ENCODE data around the gene SGCB.

The SGCB gene

DNA sequence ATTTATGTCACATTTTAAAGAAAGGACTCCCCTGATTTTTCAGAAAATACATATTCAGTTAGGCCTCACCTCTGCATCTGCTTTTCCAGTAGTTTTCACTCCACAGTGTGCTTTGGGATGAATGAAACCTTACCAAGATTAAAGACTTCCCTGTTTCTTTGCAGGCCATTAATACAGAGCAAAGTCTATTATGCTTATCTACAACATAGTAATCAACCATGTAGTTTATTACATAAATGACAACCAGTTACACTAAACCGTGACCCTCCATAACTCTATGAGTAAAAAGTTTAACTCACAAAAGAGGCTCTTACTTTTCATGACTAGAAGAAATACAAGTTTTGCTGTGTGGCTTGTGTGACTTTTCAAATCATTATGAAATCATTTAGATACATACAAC lies 20.3 kb downstream of the SGCB start:
- no peak for DNase-seq

DNA sequence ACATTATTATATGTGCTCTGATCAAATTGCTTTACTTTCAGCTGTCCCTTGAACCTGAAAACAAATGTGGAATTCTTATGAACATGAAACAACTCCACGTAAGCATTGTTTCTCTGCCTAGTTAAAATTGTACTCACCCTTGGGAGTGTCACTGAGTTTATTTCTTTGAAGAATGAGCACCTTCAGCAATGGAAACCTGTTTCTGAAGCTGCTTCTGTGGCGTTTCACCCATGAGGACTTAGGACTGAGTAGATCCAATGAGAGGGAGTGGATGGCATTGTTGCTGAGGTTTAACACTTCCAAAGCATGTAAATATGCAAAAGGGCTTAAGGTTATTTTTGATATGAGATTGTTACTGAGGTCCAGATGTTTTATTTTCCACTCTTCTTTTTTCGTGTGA lies 21.1 kb downstream of the SGCB start:
- no peak for DNase-seq

DNA sequence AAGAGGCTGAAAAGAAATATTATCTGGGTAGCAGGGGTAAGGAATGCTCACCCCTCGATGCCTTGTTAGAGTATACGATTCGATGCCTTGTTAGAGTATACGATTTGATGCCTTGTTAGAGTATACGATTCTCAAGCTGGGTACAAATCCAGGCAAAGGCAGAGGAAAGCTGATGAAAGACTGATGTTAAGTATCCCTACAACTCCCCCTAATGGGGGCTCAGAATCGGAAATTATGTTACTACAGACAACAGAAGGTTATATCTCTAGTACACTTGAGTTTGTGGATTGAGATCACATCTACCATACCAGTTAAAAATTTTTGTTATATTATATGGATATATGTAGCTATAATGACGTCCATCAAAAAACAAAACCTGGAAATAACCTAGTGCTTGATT lies 22.7 kb downstream of the SGCB start:
- no peak for DNase-seq

DNA sequence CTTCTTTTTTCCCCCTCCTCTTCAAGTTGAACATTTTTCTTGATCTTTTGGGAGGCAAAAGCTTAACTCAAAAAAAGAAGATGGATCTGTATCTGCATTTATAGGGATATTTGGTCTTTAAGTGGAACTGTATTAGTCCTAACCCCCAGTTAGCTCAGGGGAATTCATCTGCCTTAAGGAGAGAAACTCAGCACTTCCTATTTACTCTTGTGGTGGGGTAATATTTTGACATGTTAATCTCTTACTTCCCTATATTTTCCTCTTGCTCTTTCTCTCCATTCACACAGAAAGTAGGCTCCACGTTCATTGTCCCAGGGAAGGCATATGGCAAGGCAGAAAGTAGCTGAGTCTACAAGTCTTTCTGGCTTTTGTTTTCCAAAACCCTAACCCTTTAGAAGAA lies 23.2 kb downstream of the SGCB start:
- DNase-seq = no peak

DNA sequence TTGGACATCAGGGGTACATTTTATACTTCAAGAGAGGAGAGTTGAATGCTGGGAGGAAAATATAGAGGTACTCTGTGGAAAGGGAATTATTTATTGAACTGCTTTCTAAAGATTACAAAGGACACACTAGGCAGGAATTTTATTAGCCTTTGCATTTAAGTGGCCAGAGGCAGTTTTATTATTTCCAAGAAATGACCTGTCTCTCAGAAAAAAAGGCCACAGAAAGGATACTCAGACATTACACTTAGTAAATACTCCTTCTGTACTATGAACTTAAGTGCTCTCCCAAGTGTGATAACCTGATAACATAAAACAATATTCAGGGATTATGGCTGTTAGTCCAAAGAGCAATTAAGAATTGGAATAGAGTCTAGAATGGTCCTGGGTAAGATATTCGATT lies 25.4 kb downstream of the SGCB start:
- DNase-seq = no peak

DNA sequence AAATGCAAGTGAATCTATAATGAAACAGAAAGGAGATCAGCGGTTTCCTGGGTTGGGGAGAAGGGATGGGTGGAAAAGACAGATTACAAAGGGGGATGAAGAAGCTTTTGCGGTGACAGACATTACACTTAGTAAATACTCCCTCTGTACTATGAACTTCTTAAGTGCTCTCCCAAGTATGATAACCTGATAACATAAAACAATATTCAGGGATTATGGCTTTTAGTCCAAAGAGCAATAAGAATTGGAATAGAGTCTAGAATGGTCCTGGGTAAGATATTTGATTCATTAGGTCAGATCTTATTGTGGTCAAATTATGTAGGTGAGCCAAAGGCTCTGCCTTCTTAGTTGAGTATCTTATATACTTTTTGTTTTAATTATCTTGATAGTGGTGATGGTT lies 27.1 kb downstream of the SGCB start:
- DNase-seq = no peak

DNA sequence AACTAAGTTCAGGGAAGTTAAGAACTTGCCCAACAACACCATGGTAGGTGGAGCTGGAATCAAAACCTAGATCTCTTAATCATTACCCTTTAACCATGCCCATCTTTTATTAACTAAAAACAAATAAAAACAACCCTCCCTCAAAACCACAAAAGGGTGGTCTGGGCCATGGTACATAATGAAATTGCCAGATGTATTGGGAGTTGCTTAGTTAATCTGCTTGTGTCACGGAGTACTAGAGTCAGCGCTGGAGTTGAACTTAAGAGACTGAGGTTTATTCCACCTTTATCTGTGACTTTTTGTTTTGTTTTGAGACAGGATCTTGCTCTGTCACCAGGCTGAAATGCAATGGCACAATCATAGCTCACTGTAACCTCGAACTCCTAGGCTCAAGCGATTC lies 31.2 kb downstream of the SGCB start:
- DNase-seq = no peak

DNA sequence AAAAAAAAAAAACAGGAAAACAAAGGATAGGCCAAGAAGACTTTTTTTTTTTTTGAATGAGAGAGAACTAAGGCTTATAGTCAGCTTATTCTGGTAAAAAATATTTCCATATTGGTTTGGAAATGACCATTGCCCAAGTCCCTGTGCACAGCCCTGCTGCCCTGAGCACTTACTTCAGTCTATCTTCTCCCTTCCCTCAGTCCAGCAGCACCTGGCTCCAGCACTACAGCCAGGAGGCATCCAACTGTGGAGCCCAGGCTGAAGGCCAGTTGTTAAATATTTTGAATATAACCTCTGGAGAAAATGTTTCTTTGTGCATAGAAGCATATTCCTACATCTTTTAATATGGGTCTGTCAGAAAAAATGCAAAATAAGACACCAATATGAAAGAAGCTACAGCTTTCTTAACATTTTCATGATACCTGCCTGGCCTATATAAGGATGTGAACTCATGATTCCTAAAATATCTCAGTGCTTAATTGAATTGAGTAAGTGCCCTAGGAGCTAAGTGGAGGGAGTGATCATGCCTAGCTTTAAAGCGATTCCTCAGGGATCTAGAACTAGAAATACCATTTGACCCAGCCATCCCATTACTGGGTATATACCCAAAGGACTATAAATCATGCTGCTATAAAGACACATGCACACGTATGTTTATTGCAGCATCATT lies 32.4 kb downstream of the SGCB start:
- DNase-seq = no peak

DNA sequence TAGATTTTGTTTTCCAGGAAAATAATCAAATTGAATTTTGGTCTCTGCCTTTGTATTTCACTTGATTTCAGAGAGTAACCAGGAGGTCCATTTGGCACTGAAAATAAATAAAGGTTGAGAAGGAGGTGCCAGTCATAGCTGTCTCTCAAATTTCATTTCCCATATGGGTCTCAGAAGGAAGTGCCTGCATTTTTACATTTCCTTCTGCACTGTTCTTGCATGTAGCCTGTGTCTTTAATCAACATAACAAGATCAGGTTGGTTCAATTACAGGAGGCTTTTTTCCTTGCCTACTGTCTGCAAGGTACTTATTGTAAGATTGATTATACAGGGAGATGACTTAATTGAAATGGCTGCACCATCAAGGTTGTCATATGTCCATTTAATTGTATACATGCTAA lies 33.7 kb downstream of the SGCB start:
- no peak for DNase-seq

DNA sequence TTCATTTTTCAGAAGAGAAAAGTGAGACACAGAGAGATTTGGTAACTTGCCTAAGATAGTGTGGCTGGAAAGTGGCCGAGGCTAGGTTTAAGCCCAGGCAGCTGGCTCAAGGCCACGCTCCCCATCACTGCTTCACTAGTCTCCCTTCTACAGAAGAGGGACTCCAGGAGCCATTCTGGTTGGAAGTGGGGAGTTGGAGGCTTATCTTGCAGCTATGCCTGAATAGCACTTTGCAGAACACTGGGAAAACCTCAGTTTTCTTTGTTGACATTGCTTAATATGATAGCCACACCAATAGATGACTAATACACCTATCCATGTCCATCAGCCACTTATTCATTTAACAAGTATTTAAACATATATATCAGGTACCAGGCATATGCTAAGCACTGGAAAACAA lies 36.5 kb downstream of the SGCB start:
- no peak for DNase-seq

DNA sequence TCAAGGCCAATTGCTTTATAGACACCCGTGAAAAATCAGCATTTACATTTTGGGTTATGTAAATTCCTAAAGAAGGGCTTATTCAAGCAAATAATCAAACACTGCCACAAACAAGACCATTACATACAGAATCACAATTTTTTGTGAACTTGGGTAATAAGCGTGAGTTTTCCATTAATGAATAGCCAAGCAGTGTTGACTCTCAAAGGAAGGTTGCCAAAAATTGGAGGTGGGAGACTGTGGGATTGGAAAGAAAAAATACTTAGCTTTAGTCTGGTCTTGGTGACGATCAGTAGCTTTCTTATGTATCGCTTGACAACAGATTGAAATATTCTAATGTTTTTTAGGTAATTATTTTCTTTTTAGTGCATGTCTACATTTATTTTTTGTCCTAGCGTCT lies 38.8 kb downstream of the SGCB start:
- DNase-seq = no peak

DNA sequence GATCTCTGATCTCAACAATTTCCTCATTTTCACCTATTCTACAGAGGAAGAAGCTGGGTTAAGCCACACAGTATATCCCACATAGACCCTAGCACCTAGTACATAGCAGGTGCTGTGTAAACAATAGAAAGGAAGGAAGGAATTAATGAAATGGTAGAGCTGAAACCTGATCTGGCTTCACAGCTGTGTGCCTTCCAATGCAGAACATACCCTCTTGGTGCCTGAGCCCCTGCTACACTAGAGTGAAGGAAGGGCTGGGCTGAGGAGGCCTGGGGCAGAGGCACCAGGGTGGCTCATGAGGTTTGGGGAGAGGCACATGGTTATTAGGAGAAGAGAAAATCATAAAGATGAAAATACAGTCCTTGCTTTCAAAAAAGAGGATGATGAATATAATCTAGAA lies 39.3 kb downstream of the SGCB start:
- no peak for DNase-seq

DNA sequence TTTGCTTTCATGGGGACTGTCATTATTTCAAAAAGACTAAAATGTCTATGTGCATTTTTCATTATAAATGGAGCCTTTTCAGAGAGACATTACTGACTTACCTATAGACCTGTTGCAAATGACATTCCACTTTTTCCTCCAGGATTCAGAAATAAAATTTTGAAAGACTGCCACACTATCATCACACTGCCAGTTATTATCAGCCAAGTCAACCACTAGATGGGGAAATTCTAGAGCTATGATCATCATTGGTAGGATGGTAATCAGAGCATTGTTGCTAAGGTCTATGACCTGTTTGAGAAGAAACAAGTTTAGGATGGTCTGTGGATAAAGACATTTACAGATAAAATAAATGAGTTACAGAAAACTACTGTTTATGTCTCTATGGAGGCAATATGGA lies 40.5 kb downstream of the SGCB start:
- DNase-seq = no peak

DNA sequence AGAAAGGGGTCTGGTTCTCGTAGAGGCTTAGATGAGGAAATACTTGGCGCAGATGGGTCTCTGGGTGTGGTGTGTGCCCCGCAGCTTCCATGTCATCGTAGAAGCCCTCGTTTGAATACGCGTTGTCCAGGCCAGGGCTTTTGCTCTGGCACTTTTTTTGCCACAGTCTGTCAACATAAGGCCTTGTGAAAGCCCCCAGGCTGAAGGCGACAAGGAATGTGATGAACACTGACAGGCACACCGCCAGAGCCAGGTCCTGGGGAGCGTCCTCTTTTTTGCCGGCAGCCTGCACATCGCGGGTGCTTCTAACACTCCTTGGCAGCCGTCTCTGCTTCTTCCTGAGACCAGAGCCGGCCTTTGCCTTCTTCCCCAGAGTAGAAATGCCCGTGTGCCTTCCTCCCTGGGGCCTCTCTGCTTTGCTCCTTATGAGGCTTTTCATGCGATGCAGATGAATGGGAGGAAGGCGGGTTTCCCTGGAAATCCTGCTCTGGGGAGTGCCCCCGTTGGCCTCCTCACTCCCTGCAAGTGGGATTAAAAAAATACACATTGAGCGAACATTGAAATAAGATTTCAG lies 42.4 kb downstream of the SGCB start:
- DNase-seq = no peak
